SH-SY5Y (cell line): Measurements from ENCODE around the gene CTAGE1.

ENCODE experiments used
- GATA2 ChIP-seq: IDR thresholded peaks from 2 replicates; pipeline ENCODE4 v1.6.1; 2011; ENCODE audit warnings: mild to moderate bottlenecking, low read depth, low read length
- GATA3 ChIP-seq: IDR thresholded peaks from 2 replicates; pipeline ENCODE4 v1.6.1; 2011; ENCODE audit warnings: low read depth, mild to moderate bottlenecking, low read length, moderate library complexity

The CTAGE1 gene

GRCh38 chr18:22446911-22447310 lies 29.2 kb upstream of the CTAGE1 start:
- TF ChIP-seq GATA3 (no peak), GATA2 (no peak)

GRCh38 chr18:22446325-22446724 lies 28.6 kb upstream of the CTAGE1 start:
- no peak for TF ChIP-seq GATA3
- TF ChIP-seq GATA2 = no peak

- TF ChIP-seq GATA2 = no peak
Measured at GRCh38 chr18:22441638-22442037, 23.9 kb upstream of the CTAGE1 start.

- no peak for TF ChIP-seq GATA3
- no peak for TF ChIP-seq GATA2
Measured at GRCh38 chr18:22439447-22439846, 21.7 kb upstream of the CTAGE1 start.

DNA sequence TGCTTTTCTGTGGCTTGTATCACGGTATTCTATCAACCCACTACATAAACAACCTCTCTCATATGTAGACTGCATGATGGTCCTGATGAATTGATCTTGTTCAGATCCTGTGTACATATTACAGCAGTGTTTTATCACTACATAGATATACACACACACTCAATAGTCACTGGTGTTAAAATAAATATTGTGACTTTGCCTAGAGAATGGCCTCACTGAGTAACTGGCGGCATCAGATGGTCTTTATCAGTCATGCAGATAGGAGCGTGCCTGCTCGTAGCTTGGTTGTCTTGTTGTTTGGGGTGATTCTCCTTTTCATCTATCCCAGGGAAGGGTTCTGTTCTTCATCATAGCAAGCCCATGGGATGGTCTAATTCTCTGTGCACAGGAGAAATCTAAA lies 18.4 kb upstream of the CTAGE1 start:
- TF ChIP-seq GATA2 (no peak), GATA3 (no peak)

DNA sequence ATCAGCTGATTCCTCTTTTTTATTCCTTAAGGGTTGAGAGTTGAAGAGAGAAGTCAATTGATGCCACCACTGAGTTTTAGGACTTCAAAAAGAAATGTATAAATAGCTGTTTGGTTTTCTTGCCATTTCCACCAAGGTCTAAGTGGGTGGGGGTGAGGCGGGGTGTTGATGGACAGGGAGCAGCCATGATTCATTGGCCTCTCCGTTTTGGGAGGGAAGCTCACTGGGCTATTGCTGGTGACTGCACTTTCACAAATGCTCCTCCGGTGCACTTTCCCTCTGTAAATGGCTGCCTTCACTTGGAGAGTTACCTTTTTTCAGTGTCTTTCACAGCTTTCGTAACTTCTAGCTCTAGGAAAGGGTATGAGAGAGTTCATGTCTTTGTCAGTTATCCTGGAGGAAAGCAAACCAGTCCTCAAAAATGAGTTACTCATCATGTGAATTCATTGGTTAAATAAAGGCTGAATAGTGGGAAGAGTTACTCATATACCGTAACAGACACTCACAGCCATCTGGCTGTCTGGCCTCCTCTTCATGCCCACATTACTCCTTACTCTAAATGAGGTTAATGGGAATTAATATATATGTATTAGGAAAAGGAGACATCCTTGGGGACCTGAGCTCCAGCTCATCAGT lies 17.4 kb upstream of the CTAGE1 start:
- TF ChIP-seq GATA3 (no peak), GATA2 (no peak)

- TF ChIP-seq GATA3 (no peak), GATA2 (no peak)
Measured at GRCh38 chr18:22433956-22434355, 16.2 kb upstream of the CTAGE1 start.

DNA sequence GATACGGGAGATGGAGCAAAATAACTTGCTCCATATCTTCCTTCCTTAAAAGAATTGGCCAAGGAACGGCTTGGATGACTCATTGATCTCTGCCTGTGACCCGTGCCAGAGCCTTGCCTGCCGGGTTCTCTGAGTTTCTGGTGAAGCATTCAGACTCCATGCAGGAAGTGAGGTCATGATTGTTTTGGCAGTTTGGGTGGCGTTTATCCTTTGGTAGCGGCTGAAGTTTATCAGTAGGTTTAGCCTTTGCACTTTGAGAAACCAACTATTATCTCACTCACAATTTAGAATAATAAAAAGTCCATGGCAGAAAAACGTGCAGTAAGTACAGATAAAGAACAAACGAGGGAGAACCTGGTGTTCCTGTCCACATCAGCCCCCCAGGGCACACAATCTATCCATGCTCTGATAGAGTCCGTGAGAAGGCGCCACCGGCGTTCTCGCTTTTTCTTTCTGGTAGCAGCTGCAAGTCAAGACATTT lies 15.0 kb upstream of the CTAGE1 start:
- TF ChIP-seq GATA3 = no peak
- no peak for TF ChIP-seq GATA2

DNA sequence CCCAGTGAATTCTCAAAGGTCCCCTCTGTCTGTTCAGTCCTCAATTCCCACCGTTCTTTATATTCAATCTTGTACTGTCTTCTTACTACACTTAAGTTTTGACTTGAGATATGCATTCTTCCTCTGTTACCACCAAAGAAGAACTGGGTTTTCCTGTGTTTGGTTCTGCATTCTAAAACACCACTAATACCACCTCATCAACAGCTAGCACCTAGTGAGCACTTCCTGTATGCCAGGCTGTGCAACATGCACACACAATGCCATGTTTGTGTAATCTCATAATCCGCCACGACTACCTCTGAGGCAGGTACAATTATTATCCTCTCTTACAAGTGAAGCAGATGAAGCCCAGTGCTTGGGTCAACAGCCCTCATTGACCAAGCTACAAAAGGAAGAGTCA lies 11.8 kb upstream of the CTAGE1 start:
- TF ChIP-seq GATA2 = no peak

DNA sequence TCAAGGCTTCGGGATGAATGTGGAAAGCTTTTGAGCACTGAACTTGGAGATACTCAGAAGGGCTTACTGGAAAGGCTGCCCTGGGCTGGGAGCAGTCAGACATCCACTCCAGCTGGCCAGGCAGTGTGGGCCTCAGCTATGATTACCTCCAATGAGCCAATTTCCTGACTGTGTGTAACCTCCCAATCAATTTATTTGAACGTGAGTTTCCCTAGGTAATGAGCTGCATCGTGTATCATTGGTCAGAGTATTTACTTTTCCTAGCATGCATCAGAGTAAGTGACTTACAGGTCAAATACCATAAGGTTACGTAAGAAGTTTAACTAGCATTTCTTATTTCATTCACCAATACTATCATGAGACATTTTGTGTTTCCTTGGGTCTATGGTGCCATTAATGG lies 11.0 kb upstream of the CTAGE1 start:
- TF ChIP-seq GATA2 (no peak), GATA3 (no peak)

GRCh38 chr18:22427822-22428549 lies 10.3 kb upstream of the CTAGE1 start:
- TF ChIP-seq GATA3 (no peak), GATA2 (no peak)

DNA sequence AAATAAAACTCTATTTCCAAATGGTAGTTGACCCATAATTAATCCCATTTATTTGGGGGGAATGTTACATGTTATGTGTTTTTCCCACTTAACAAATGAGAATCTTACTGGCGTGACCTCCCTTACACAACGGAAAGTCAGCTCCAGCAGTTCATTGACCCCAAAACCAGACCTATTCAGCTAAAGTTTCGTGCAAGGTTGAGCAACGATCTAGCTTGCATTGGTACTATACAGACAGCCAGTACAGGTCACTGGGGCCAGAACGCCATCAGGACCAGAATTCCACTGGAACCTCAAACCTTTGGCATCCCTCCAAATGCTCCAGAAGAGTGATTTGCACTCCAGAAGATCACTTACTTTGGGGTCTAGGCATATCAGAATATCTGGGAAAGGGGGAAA lies 6.8 kb upstream of the CTAGE1 start:
- TF ChIP-seq GATA2 (no peak), GATA3 (no peak)

DNA sequence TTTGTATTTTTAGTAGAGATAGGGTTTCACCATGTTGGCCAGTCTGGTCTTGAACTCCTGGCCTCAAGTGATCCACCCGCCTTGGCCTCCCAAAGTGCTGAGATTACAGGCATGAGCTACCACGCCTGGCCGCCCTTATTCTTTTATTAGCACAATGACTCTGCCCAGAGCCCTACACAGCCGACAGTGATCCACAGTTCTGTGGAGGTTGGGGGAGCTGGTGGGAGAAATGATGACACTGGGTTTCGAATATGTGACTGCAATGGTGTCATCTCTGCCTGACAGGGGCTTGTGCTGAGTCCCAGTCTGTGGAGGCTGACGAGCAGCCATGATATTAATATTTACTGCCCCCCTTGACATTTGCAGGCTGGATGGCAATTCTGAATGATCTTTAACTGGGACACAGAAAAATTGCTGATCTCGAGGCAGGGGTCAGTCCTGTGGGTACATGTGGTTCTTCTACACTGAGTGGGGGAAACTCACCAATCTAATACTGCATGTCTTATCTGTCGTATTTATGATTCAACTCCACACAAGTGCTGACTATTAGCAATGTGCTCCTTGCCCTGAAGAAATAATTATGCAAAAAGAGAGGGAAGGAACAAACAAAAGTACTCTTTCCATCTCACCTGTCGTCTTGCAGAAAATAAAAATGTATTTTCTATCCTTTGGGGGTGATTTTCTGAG lies 6.3 kb upstream of the CTAGE1 start:
- TF ChIP-seq GATA2 (no peak), GATA3 (no peak)

GRCh38 chr18:22422909-22423548 lies 5.3 kb upstream of the CTAGE1 start:
- no peak for TF ChIP-seq GATA2
- no peak for TF ChIP-seq GATA3

GRCh38 chr18:22420652-22421051 lies 2.9 kb upstream of the CTAGE1 start:
- no peak for TF ChIP-seq GATA2
- no peak for TF ChIP-seq GATA3

DNA sequence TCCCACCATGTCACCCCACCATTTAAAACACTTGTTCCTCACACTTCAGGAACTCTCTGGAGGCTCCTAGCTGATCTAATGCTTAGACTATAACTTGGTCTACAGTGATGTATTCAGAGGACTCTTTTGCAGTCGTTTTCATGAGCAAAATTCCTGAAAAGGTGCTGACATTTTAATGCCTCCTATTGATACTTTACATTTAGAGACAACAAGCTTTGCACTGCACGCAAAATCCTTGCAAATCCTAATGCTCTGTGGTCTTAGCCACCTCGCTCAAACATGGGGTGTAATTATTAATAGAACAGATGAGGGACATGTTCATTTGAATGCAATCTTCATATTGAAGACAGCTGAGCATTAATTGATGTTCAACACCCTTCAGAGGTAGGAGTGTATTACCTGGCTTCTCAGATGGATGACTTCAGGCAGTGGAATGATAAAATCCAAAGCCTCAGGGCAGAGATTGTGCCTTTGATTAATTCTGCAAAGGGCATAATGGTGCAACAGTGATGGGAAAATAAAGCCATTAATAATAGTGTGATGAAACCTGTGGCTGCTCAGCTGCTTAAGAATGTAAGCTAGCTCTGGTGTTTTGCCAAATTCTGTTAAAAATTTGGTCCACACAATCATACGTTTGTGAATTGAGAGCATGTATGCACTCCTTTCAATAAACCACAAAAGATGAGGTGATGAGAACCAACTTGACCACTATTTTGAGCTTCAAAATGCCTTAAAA lies 5.4 kb downstream of the CTAGE1 start:
- TF ChIP-seq GATA3 (no peak), GATA2 (no peak)
